Smooth muscle cell of the brain vasculature (primary cell): ENCODE measurements around the gene MMP14.
A peak's percentile ranks its signal among the peaks of the same experiment; 100 is the strongest.
"Not testable (repeated sequence)": the region's sequence is repeated elsewhere in the genome, so short reads cannot be mapped to it uniquely, and the experiment has no call there.

ENCODE experiments used
- DNase-seq: peaks from one replicate; pipeline ENCODE4 v3.0.0-alpha.2; 2012; ENCODE audit warnings: low read depth, low spot score

The MMP14 gene

DNA sequence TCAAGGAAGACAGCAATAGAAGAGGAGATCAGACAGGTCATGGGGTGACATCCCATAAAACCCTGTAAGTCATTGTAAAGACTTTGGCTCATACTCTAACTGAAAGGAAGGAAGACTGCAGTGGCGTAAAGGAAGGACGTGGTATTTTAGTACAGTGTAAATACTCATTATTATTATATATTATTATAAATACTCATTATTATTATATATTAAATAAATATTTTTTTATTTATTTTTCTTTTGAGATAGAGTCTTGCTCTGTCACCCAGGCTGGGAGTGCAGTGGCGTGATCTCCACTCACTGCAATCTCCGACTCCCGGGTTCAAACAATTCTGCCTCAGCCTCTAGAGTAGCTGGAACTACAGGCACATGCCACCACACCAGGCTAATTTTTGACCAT lies 20.0 kb downstream of the MMP14 start:
- DNase-seq, result no peak

DNA sequence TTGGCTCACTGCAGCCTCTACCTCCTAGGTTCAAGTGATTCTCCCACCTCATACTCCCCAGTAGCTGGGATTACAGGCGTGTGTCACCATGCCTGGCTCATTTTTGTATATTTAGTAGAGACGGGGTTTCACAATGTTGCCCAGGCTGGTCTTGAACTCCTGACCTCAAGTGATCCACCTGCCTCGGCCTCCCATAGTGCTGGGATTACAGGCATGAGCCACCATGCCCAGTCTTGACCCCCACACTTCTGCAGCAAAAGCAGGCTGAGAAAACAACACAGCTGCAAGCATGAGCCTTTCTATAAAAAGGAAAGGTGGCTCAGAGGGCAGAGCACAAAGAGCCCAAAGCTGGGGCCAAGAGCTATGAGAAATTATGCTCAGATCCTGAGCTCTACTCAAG lies 24.0 kb downstream of the MMP14 start:
- not testable (repeated sequence) for DNase-seq

DNA sequence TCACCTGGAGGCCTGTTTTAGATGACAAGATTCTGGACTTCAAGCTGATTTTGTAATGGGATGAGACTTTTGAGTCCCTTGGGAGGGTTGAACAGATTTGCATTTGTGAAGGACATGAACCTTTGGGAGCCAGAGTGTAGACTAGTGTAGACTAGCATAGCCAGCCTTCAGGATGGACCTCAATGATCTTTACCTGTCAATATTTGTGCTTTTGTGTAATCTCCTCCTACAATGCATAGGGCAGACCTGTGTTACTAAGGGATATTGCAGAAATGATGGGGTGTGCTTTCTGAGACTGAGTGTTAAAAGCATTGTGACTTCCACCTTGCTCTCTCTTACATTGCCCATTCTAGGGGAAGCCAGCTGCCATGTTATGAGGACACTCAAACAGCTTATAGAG lies 25.3 kb downstream of the MMP14 start:
- no peak for DNase-seq

DNA sequence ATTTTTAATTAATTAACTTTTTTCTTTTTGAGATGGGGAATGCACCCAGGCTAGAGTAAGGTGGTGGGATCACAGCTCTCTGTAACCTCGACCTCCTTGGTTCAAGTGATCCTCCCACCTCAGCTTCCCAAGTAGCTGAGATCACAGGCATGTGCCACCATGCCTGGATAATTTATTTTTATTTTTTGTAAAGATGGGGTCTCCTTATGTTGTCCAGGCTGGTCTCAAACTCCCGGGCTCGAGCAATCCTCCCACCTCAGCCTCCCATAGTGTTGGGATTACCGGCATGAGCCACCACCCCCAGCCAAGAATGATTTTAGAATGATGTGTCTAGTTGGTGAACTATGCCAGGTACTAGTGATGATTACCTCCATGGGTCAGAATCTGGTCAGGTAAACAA lies 28.6 kb downstream of the MMP14 start:
- DNase-seq, result no peak

DNA sequence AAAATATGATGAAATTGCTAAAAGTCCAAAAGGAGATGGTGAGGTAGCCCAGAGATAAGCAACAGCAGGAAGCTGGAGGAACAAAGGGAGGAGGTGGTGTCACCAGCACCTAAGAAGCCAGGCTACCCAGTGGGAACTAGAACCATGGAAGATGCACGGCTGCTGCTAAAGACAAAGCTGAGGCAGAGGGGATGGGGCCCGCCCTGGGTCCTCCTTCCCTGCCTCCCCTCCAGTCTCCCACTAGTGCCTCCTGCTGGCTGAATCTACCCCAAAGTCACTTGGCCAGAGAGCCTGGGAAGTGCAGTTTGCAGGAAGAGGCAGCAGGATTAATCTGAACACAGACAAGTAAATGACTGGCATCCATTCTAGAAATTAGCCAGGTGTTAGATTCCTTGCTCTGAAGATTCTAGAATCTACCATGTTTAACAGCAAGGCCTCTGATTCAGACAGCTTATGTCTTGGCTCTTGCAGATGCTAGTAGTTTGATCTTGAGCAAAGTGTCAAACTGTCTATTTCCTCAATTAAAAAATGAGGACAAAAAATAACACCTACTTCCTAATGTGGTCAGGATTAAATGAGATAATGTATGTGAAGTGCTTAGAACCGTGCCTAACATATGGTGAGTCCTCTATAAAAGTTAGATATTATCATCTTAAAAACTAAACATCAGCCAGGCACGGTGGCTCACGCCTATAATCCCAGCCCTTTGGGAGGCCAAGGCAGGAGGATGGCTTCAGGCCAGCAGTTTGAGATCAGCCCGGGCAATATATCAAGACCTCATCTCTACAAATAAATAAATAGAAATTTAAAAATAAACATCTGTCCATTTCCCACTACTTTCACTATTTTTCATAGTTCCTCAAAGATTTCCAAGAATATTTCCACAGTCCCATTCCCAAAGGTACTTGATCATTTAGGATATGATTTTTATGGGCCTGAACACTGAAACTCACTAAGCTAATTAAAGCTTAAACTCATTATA lies 29.3 kb downstream of the MMP14 start:
- no peak for DNase-seq

DNA sequence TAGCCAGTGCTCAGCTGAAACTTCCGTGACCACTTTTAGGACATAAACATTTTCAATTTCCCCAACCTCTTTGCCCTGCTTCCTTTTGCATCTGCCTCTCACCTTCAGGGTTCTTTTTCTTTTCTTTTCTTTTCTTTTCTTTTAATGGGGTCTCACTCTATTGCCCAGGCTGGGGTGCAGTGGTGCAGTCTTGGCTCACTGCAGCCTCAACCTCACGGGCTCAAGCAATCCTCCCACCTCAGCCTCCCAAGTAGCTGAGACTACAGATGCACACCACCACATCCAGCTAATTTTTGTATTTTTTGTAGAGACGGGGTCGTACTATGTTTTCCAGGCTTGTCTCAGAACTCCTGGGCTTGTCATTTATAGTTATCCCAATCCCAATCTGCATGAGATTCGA lies 30.5 kb downstream of the MMP14 start:
- no peak for DNase-seq

DNA sequence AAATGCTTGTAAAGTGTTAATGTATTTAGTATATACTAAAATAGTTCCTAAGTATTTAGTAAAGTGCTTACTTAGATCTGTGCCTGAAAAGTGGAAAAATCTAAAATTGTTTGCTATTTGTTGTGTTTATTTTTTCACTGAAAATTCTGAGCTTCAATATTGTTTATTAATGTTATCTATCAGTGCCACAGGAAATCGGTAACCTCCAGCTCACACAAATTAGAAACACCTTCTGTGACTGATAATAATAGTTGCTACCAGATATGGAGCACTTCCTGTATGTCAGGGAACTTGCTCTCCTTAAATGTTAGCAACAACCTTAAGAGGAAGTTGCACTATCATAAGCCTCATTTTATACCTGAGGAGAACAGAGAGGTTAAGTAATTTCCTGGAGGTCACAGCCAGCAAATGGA lies 34.4 kb downstream of the MMP14 start:
- DNase-seq, result no peak

DNA sequence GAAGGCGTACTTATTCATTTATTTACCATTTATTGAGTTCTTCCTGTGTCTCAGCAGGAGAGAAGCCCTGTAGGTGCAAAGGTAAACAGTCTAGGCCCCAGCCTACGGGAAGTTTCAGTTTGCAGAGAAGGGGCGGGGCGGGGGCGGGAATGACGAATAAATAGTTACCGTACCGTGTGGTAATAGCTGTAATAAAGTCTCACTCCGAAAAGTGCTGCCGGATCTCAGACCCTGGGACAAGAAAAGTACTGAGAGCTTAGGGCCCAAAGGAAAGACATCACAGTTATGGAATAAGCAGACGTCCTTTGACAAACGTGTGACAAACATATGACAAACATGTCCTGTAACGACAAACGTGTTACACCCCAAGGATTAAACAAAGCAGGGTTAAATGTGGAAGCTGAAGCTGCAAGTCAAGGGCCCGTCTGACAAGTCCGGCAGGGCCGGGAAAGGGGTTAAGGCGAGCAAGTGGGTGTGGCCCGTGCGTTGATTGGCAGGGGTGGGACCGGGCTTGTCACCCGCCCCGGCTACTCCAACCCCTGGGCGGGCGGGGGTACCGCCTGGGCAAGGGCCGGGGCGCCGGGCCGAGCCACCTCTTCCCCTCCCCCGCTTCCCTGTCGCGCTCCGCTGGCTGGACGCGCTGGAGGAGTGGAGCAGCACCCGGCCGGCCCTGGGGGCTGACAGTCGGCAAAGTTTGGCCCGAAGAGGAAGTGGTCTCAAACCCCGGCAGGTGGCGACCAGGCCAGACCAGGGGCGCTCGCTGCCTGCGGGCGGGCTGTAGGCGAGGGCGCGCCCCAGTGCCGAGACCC lies 35.0 kb downstream of the MMP14 start, which contains the start of gene LRP10:
Gene LRP10 (plus strand): TSS at position 517 of the 809 bp plus-strand sequence. CDS start 564 bp downstream, outside the sequence.
- DNase-seq, result peak; percentile 65

DNA sequence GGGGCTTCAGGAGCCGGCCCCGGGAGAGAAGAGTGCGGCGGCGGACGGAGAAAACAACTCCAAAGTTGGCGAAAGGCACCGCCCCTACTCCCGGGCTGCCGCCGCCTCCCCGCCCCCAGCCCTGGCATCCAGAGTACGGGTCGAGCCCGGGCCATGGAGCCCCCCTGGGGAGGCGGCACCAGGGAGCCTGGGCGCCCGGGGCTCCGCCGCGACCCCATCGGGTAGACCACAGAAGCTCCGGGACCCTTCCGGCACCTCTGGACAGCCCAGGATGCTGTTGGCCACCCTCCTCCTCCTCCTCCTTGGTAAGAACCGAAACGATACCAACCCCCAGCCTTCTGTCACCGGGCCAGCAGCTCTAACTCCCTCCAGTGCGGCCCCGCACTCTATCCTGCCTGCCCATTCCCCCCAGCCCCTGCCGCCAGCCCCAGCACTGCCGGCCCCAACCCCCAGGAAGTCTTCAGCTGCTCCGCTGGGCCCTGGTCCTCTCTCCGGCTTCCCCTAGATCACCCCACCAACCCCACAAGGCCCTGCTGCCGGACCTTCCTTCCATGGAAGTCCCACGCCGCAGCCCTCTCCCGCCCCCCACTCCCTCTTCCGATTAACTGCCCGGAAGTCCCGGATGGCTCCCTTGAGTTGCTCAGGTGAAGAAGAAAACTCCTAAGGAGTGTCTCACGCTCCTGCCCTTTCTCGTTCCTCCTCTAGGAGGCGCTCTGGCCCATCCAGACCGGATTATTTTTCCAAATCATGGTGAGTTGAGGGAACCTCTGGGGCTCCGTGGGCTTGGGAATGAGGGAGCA lies 35.8 kb downstream of the MMP14 start:
- DNase-seq, result peak; percentile 73

DNA sequence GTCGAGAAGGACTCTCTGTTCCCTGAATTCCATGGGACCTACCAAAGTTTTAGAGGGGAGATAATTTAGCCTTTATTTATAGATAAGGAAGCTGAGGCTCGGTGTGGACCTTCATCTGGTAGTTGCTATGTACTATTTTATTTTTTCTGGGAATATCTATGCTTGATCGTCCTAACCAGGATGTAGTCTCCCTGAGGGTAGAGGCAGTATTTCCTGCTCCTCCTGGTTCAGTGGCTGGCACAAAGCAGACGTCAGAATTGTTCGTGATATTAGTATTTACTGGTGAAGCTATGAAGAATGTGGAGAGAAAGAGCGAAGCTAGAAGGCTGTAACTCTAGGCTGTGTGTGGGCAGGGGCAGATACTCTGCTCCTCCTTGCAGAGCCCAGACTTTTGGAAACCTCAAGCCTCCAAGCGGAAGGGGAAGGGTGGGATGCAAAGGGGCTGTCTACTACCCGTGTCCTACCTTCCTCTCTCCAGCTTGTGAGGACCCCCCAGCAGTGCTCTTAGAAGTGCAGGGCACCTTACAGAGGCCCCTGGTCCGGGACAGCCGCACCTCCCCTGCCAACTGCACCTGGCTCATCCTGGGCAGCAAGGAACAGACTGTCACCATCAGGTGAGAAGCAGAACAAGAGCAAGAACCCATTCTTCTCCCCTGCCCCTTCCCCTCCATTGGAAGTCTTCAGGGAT lies 36.6 kb downstream of the MMP14 start:
- DNase-seq, result no peak

DNA sequence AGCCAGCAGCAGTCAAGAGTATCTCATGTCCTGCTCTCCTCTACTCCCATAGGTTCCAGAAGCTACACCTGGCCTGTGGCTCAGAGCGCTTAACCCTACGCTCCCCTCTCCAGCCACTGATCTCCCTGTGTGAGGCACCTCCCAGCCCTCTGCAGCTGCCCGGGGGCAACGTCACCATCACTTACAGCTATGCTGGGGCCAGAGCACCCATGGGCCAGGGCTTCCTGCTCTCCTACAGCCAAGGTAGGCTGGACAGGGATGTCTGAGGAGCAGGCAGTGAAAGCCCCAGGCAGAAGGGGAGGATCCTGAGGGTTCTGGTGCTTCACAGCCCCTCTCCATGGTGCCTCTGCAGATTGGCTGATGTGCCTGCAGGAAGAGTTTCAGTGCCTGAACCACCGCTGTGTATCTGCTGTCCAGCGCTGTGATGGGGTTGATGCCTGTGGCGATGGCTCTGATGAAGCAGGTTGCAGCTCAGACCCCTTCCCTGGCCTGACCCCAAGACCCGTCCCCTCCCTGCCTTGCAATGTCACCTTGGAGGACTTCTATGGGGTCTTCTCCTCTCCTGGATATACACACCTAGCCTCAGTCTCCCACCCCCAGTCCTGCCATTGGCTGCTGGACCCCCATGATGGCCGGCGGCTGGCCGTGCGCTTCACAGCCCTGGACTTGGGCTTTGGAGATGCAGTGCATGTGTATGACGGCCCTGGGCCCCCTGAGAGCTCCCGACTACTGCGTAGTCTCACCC lies 38.8 kb downstream of the MMP14 start:
- DNase-seq, result no peak

DNA sequence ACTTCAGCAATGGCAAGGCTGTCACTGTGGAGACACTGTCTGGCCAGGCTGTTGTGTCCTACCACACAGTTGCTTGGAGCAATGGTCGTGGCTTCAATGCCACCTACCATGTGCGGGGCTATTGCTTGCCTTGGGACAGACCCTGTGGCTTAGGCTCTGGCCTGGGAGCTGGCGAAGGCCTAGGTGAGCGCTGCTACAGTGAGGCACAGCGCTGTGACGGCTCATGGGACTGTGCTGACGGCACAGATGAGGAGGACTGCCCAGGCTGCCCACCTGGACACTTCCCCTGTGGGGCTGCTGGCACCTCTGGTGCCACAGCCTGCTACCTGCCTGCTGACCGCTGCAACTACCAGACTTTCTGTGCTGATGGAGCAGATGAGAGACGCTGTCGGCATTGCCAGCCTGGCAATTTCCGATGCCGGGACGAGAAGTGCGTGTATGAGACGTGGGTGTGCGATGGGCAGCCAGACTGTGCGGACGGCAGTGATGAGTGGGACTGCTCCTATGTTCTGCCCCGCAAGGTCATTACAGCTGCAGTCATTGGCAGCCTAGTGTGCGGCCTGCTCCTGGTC lies 39.4 kb downstream of the MMP14 start:
- DNase-seq, result no peak

DNA sequence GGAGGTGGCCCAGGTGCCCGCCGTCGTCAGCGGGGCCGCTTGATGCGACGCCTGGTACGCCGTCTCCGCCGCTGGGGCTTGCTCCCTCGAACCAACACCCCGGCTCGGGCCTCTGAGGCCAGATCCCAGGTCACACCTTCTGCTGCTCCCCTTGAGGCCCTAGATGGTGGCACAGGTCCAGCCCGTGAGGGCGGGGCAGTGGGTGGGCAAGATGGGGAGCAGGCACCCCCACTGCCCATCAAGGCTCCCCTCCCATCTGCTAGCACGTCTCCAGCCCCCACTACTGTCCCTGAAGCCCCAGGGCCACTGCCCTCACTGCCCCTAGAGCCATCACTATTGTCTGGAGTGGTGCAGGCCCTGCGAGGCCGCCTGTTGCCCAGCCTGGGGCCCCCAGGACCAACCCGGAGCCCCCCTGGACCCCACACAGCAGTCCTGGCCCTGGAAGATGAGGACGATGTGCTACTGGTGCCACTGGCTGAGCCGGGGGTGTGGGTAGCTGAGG lies 40.7 kb downstream of the MMP14 start:
- no peak for DNase-seq

DNA sequence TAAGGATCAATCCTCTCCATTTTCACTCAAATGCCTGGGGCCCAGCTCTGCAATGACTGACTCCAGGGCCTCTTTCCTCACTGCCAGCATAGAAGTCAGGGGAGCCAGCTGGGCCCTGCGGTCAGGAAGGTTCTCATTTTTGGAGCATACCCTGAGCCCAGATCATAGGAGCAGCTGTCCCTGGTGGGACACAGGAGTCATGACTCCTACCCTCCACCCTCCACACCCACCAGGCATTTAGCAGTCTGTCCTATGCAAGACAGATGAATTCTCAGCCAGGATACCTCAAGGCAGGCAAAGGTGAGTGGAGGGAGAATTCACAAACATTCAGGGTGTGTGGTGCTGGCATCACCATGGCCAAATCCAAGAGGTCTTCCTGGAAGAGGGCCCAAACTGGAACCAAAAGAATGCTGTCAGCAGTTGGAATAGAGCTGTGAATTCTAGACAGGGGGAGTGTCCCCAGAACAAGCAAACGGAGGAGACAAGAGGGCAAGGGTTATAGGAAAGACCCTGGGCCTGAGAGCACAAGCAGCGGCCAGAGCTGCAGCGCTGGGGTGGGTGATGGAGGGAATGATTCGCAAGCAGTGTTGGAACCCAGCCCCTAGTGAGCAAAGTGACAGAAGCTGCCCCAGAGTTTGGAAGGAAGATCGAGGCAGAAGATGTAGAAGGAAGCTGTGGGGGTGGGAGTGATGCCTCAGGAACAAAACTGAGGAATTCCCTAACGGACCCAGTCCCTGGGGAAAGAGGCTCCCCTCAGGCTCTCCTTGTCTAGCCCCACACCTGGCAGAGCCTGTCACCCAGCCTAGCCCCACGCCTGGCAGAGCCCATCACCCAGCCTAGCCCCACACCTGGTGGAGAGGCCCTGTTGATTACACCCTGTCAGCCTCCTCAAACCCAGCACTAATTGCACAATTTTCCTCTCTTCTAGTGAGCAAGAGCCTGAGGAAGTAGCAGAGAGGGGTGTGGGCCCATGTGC lies 42.2 kb downstream of the MMP14 start:
- DNase-seq, result no peak

DNA sequence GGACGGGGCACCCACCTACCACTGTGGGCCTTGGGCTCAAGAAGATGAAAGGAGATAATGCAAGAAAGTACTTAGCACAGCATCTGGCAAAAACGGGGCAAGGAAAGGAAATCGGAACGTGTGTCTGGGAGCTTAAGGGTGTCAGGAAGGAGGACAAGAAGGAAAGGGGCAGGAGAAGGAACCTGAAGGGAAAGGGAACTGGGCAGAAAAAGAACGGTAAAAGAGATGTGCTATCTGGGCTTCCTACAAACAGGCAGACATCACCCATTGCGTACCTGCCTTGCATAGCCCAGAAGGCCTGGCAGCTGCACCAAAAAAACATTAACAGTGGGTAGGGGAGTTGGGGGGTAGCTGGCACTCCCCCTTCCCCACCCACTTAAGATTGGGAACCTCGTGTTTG lies 45.7 kb downstream of the MMP14 start:
- DNase-seq, result no peak

DNA sequence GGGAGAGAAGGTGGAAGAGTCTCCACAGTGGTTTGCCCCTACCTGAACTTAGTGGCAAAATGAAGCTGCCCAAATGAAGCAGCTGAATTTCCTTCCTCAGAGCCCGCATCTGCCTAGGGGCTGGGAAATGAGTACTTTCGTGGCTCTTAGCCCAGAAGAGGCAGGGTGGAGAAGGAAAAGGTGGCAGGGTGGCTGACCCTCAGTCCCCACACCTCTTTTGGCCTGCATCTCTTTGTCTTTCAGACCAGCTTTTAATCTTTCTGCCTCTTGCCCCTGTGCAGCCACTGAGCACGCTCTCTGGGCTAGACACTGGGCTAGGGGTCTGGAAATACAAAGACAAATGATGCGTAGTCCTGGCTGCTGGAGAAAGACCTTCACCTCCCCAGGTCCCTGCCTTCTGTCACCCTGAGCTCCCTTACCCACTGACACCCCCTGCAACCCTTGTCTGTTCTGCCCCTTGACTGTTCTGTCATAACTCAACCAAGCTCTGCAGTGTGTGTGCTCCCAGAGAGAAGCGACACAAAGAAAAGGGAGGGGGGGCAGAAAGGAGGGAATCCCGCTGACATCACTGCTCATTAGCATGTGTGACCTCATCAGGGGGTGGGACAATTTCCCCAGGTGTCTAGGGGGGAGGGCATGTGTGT lies 46.3 kb downstream of the MMP14 start:
- no peak for DNase-seq

DNA sequence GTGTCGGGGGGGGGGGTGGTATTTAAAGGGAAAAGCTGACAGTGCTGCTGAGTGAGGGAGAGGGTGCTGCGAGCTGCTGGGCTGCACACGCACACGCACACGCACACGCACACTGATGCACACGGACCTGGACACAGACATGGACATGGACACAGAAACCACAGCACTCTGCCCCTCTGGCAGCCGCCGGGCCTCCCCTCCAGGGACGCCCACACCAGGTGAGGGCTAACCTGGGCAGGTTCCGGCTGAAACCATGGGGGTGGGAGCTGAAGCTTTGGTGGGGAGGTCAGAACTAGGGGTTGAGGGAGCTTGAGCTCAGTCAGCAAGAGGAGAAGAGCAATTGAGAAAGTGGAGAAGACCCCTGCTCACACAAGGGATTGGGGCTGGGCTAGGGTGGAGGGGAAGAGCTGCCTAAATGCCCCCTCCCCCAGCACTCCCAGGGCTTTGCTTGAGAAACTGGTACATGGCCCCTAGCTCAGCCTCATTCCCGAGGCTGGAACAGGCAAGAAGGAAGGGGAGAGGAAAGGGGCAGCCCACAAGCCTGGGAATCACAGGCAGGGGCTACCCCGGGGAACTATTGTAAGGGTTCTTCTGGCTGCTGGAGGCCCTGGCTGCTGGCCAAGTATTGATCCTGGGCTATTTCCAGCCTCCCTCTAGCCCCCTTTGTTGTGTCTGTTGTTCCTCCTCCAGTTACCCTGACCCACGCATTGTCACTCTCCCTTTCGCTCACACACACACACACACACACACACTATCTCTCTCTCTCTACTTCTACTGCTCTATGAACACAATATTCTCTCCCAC lies 47.0 kb downstream of the MMP14 start, which contains the start of gene REM2:
Gene REM2 (plus strand): TSS at position 50 of the 804 bp plus-strand sequence. CDS start 66 bp downstream, at position 116.
- no peak for DNase-seq
